Measurements from ENCODE around the gene IMMT. TPM values are rescaled to one million over a fixed set of nuclear protein-coding genes. Genes with fewer than 3 reads are reported as not detected.
"Not testable (repeated sequence)": the region's sequence is repeated elsewhere in the genome, so short reads cannot be mapped to it uniquely, and the experiment has no call there.

IMMT gene
- 148 and 169 TPM in 2 replicates for total RNA-seq

- intact Hi-C loops (cut with micrococcal nuclease), result loop anchor here (1.0 to 10.0 kb wide), 12 partner anchors 30 to 870 kb away; partner anchors contain the start of genes CHMP3, ELMOD3, POLR1A and RETSAT
Measured at GRCh38 chr2:86195055-86195807, at the start of gene IMMT. Gene IMMT, minus strand, starts transcription at chr2:86195462. Its CDS starts 80 bp downstream, at chr2:86195382.

- intact Hi-C loops (cut with micrococcal nuclease), result not testable (repeated sequence)
Measured at GRCh38 chr2:86244781-86245180, 49.5 kb upstream of the IMMT start.

- intact Hi-C loops (cut with micrococcal nuclease), result no loop called here
Measured at GRCh38 chr2:86243950-86244733, 48.9 kb upstream of the IMMT start.

GRCh38 chr2:86243272-86243671 lies 48.0 kb upstream of the IMMT start:
- intact Hi-C loops (cut with micrococcal nuclease), result no loop called here

- intact Hi-C loops (cut with micrococcal nuclease), result no loop called here
Measured at GRCh38 chr2:86241611-86242010, 46.3 kb upstream of the IMMT start.

- intact Hi-C loops (cut with micrococcal nuclease), result no loop called here
Measured at GRCh38 chr2:86240251-86240650, 45.0 kb upstream of the IMMT start.

GRCh38 chr2:86239745-86240144 lies 44.5 kb upstream of the IMMT start:
- intact Hi-C loops (cut with micrococcal nuclease), result loop anchor here (2.0 kb wide), 1 partner anchor 45 kb away; the partner anchor contains the start of gene IMMT

GRCh38 chr2:86239326-86239725 lies 44.1 kb upstream of the IMMT start:
- intact Hi-C loops (cut with micrococcal nuclease), result loop anchor here (2.0 kb wide), 1 partner anchor 45 kb away; the partner anchor contains the start of gene IMMT

GRCh38 chr2:86238354-86238753 lies 43.1 kb upstream of the IMMT start:
- intact Hi-C loops (cut with micrococcal nuclease), result loop anchor here (1.0 to 2.0 kb wide), 2 partner anchors 13 to 44 kb away; partner anchors contain the start of gene IMMT

GRCh38 chr2:86237172-86237571 lies 41.9 kb upstream of the IMMT start:
- intact Hi-C loops (cut with micrococcal nuclease), result no loop called here

GRCh38 chr2:86235196-86235980 lies 40.1 kb upstream of the IMMT start:
- intact Hi-C loops (cut with micrococcal nuclease), result no loop called here

- intact Hi-C loops (cut with micrococcal nuclease), result no loop called here
Measured at GRCh38 chr2:86234563-86235131, 39.4 kb upstream of the IMMT start.

GRCh38 chr2:86233436-86233835 lies 38.2 kb upstream of the IMMT start:
- intact Hi-C loops (cut with micrococcal nuclease), result no loop called here

GRCh38 chr2:86232910-86233309 lies 37.6 kb upstream of the IMMT start:
- intact Hi-C loops (cut with micrococcal nuclease), result no loop called here

- intact Hi-C loops (cut with micrococcal nuclease), result no loop called here
Measured at GRCh38 chr2:86232373-86232784, 37.1 kb upstream of the IMMT start.

- intact Hi-C loops (cut with micrococcal nuclease), result no loop called here
Measured at GRCh38 chr2:86231680-86232372, 36.6 kb upstream of the IMMT start.

- intact Hi-C loops (cut with micrococcal nuclease), result no loop called here
Measured at GRCh38 chr2:86230961-86231360, 35.7 kb upstream of the IMMT start.

GRCh38 chr2:86229221-86229620 lies 34.0 kb upstream of the IMMT start:
- intact Hi-C loops (cut with micrococcal nuclease), result no loop called here

GRCh38 chr2:86228574-86228973 lies 33.3 kb upstream of the IMMT start:
- intact Hi-C loops (cut with micrococcal nuclease), result not testable (repeated sequence)

GRCh38 chr2:86227685-86228084 lies 32.4 kb upstream of the IMMT start:
- intact Hi-C loops (cut with micrococcal nuclease), result no loop called here
